H1 (cell line): Measurements from ENCODE around the gene DHX29.

Source experiments
- ATF2 ChIP-seq: IDR thresholded peaks from 2 replicates; pipeline ENCODE4 v1.6.1; 2012; ENCODE audit warnings: low read length, inconsistent platforms
- BRCA1 ChIP-seq: IDR thresholded peaks from 2 replicates; pipeline ENCODE4 v1.6.1; 2012; ENCODE audit warnings: low read depth, low read length, improper control_type of control experiment
- CEBPB ChIP-seq: IDR thresholded peaks from 2 replicates; pipeline ENCODE4 v1.6.1; 2012; ENCODE audit warnings: low read depth, low read length
- CTCF ChIP-seq, 3 experiments: IDR thresholded peaks; 1 replicate in 2 of 3; 2 replicates in 1 of 3; pipeline versions ENCODE4 v1.5.1 to v1.6.1; 2011; ENCODE audit warnings: low read length in 3 of 3, mild to moderate bottlenecking in 3 of 3, inconsistent platforms in 2 of 3, low read depth in 1 of 3, moderate library complexity in 1 of 3; ENCODE audit not compliant: insufficient read depth in 1 of 3; ENCODE audit errors: control extremely low read depth in 1 of 3
- EGR1 ChIP-seq: IDR thresholded peaks from 2 replicates; pipeline ENCODE4 v1.6.1; 2011; ENCODE audit warnings: low read depth, low read length, borderline replicate concordance
- EP300 ChIP-seq, 2 experiments: IDR thresholded peaks; 1 replicate in 1 of 2; 2 replicates in 1 of 2; pipeline ENCODE4 v1.6.1; 2011 to 2012; ENCODE audit warnings: low read depth in 2 of 2, low read length in 2 of 2, mild to moderate bottlenecking in 2 of 2, borderline replicate concordance in 1 of 2, inconsistent platforms in 1 of 2, moderate library complexity in 1 of 2
- KDM1A ChIP-seq: fragments of 200-600, 300-600 bp; sonication (generic); IDR thresholded peaks from 2 replicates; pipeline ENCODE4 v1.7.1; 2016; ENCODE audit warnings: mild to moderate bottlenecking, low read length, borderline replicate concordance
- PHF8 ChIP-seq: fragments of 200-600 bp; sonication (generic); conservative IDR thresholded peaks from 2 replicates; pipeline ENCODE4 v1.7.1; 2012; ENCODE audit warnings: low read depth, mild to moderate bottlenecking, inconsistent platforms, low read length, moderate library complexity
- POLR2A ChIP-seq, 2 experiments: IDR thresholded peaks; 1 replicate in 1 of 2; 2 replicates in 1 of 2; pipeline ENCODE4 v1.6.1; 2011; ENCODE audit warnings: low read depth in 2 of 2, low read length in 2 of 2, mild to moderate bottlenecking in 2 of 2; ENCODE audit errors: control extremely low read depth in 1 of 2
- POU5F1 ChIP-seq: IDR thresholded peaks from 2 replicates; pipeline ENCODE4 v1.6.1; 2011; ENCODE audit warnings: low read depth, mild to moderate bottlenecking, low read length, moderate library complexity
- RFX5 ChIP-seq: IDR thresholded peaks from 2 replicates; pipeline ENCODE4 v1.6.1; 2011; ENCODE audit warnings: low read depth, low read length, improper control_type of control experiment, borderline replicate concordance
- SIN3A ChIP-seq, 2 experiments: IDR thresholded peaks in 1 of 2; conservative IDR thresholded peaks in 1 of 2; 2 replicates each; pipeline ENCODE4 v1.6.1; 2011 to 2012; ENCODE audit warnings: low read length in 2 of 2, improper control_type of control experiment in 1 of 2, low read depth in 1 of 2, mild to moderate bottlenecking in 1 of 2
- SUZ12 ChIP-seq: fragments of 200-600 bp; sonication (generic); IDR thresholded peaks from 2 replicates; pipeline ENCODE4 v1.6.1; 2012; ENCODE audit warnings: mild to moderate bottlenecking, inconsistent platforms, low read length, moderate library complexity, mixed read lengths
- TEAD4 ChIP-seq: IDR thresholded peaks from 2 replicates; pipeline ENCODE4 v1.6.1; 2012; ENCODE audit warnings: low read depth, low read length, inconsistent platforms, mixed read lengths

GRCh38 chr5:55220433-55221185, 86.9 kb downstream of the DHX29 start:
- TF ChIP-seq CTCF (IDR thresholded peaks at IDR 0.05; ENCODE audit: control extremely low read depth in 1 of 3, insufficient read depth in 1 of 3, low read depth in 1 of 3, low read length in 3 of 3) (peak; percentile 34 to 55 (median 45)), SIN3A (conservative IDR thresholded peaks at IDR 0.05 in 1 of 2, IDR thresholded peaks at IDR 0.05 in 1 of 2; ENCODE audit: low read depth in 1 of 2, low read length in 2 of 2) (no peak), POU5F1 (no peak), RFX5 (no peak), ATF2 (no peak), POLR2A (IDR thresholded peaks at IDR 0.05; ENCODE audit: control extremely low read depth in 1 of 2, low read depth in 2 of 2, low read length in 2 of 2) (no peak), SUZ12 (peak; percentile 88), PHF8 (peak; percentile 37; the same call in 1 of the 2 replicates), EP300 (IDR thresholded peaks at IDR 0.05; ENCODE audit: borderline replicate concordance in 1 of 2, low read depth in 2 of 2, low read length in 2 of 2) (no peak), EGR1 (no peak), BRCA1 (no peak), TEAD4 (no peak), CEBPB (no peak), KDM1A (no peak)
